Suprapubic skin (tissue), 4 donors: ENCODE results near the gene C2CD4D.
"Not testable (repeated sequence)": the region's sequence is repeated elsewhere in the genome, so short reads cannot be mapped to it uniquely, and the experiment has no call there.

ENCODE experiments used
- EP300 ChIP-seq: sonication (generic); formaldehyde crosslinking; IDR thresholded peaks from one replicate; pipeline ENCODE4 v1.6.1; 2017; ENCODE audit warnings: antibody characterized with exemption
- POLR2A ChIP-seq, 2 donors: fragments of 450-650 bp; IDR thresholded peaks; one replicate each; pipeline ENCODE4 v1.6.1; 2017; ENCODE audit warnings: antibody characterized with exemption in 2 of 2, mild to moderate bottlenecking in 2 of 2, moderate library complexity in 2 of 2
- POLR2AphosphoS5 ChIP-seq, 3 donors: sonication (generic); formaldehyde crosslinking; IDR thresholded peaks; one replicate each; pipeline ENCODE4 v1.6.1; 2017; ENCODE audit warnings: antibody characterized with exemption in 3 of 3
- TF ChIP-seq, protein P1 (sequence below), 2 donors: fragments of 200-600 bp in 1 of 2; fragments of 450-650 bp in 1 of 2; sonication (generic) in 1 of 2; IDR thresholded peaks; one replicate each; pipeline ENCODE4 v1.5.1; 2016 to 2019; ENCODE audit warnings: antibody characterized with exemption in 2 of 2, mild to moderate bottlenecking in 1 of 2, moderate library complexity in 1 of 2

GRCh38 chr1:151872776-151873175, 33.2 kb upstream of the C2CD4D start:
- TF ChIP-seq POLR2A (IDR thresholded peaks at IDR 0.05); POLR2AphosphoS5 (IDR thresholded peaks at IDR 0.05); EP300: not testable (repeated sequence)
- TF ChIP-seq, protein P1, sequence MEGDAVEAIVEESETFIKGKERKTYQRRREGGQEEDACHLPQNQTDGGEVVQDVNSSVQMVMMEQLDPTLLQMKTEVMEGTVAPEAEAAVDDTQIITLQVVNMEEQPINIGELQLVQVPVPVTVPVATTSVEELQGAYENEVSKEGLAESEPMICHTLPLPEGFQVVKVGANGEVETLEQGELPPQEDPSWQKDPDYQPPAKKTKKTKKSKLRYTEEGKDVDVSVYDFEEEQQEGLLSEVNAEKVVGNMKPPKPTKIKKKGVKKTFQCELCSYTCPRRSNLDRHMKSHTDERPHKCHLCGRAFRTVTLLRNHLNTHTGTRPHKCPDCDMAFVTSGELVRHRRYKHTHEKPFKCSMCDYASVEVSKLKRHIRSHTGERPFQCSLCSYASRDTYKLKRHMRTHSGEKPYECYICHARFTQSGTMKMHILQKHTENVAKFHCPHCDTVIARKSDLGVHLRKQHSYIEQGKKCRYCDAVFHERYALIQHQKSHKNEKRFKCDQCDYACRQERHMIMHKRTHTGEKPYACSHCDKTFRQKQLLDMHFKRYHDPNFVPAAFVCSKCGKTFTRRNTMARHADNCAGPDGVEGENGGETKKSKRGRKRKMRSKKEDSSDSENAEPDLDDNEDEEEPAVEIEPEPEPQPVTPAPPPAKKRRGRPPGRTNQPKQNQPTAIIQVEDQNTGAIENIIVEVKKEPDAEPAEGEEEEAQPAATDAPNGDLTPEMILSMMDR (IDR thresholded peaks at IDR 0.05), result not testable (repeated sequence)
